KG1 (cell line): ENCODE data around the gene PIK3IP1.

ENCODE experiments used
- DNase-seq: peaks from one replicate; lab custom pipeline; 2025; lab: John Stamatoyannopoulos, UW

PIK3IP1 gene

DNA sequence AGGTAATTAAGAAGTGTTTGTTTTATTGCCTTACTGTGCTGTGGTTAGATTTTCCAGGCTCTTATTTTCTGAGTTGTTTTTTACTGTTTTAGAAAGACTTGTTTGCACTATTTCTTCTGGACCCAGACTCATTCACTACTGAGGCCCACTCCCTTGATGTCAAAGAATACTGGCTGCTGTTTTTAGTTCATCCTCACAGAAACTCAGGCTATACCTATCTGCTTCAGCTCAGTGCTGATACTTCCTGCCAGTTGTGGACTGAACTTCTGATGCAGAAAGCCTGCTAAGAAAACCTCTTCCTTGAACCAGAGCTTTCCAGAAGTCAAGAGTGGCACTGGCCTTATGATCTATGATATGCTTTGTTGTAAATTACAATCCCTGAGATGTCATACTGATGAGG is 15.9 kb upstream of the PIK3IP1 start:
- DNase-seq: no peak

DNA sequence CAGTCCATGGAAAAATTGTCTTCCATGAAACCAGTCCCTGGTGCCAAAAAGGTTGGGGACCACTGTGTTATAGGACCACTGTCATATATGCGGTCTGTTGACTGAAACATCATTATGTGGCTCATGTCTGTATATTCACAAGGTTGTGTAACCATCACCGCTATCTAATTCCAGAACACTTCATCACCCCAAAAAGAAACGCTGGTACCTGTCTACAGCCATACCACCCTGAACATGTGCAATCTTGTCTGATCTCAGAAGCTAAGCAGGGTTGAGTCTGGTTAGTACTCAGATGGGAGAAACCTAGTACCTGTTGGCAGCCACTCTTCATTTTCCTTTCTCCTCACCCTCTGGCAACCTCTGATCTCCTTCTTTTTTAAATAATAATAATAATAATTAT is 12.9 kb upstream of the PIK3IP1 start:
- no peak for DNase-seq

DNA sequence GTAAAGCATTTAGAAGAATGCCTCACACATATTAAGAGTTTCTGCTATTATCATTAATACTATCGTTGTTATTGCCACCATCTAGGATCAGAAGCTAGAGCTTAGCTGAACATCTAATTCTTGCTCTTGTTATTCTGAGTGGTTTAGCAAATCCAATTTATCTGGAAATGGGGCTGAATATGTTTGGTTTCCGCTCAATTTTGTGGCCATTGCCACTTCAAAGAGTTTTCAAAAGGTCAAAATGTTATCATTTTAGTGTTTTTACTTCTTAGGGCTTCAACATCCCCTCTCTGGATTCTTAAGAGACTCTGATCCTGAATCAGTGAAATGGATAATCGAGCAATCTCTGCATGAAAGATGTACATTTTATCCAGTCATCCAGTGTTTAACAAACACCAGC is 10.2 kb upstream of the PIK3IP1 start:
- DNase-seq: no peak

DNA sequence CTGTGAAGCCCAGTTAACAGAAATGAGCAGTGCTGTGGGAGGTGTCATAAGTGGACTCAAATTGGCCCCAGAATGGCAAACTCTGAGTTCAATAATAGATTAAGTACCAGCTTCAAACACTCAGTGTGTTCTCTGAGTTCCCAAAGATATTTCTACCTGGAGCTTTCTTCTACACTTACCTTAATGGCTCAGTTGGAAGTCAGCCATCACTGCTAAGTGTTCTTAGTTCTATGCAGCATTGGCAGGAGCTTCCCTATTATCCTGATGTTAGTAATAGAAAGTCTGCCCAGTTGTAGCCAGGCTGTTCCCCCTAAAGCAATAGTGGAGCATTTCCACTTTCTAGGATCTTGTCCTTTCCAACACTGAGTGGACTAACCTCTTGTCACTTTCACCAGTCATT is 9.7 kb upstream of the PIK3IP1 start:
- no peak for DNase-seq

DNA sequence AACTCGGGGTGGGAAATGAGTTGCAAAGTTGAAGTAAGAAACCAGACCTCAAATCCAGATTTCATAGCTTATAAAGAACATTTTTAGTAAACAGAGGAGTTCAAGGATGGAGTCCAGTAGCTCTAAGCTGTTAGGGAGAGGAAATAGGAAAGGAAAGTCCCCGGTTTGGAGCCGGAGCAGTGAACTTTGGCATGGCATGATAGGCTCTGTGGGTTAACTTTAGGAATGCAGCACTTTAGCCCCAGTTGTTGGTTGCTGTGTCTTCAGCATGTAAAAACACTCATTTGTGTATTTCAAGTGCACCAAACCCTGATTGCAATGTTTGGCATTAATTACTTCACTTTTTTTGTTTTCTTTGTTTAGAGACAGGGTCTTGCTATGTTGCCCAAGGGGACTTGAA is 8.6 kb upstream of the PIK3IP1 start:
- no peak for DNase-seq

DNA sequence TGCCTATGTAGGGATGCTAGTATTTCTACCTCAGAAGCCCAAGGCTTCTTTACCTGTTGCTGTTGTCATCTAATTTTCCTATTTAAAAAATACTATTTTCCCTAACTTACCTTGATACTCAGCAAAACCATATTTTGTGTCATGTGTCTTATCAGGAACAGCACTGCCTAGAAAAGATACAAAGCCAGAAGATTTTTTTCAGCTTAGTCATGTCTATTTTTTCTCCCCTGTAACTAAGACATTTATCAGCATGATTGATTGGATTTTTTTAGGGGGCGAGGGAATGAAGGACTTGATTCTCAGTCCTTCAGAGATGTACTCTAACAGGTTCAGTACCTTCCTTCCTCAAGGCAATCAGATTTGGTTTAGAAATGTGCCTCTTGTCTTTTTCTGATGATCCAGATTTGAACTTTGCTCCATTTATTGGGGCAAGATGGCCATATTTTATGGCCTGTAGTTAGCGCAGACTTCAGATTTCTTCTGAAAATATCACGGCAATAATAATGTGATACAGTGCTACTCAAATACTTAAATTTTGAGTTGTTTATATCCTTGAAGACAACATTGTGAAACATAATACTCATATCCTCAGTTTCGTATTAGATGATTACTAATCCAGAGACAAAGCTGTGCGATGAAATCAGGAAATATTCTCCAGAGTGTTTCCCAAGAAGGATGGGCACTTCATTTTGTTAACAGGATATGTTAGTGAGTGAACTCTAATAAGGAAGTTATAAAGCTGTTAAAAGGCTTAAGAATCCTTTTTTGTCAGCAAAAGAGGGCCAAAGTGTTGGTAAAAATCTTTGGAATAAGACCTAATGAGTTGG is 3.8 kb upstream of the PIK3IP1 start:
- DNase-seq: no peak

DNA sequence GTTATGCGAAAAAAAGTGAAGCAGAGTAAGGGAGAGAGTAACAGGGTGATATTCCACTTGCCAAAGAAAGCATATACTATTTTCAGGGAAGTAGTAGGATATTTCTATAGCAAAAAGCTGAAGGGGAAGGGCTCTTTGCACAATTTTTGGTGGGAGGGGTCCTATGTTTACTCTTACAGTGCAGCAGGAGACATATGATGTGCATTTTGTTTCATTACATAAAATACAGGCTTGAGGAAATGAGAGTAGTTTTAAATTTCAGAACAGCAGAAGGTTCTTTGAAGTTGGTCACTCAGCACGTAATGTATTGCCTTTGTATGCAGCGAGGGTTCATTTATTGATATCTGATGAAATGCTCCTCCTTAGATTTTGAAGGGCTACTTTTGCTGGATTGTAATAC is 3.1 kb upstream of the PIK3IP1 start:
- DNase-seq: no peak

DNA sequence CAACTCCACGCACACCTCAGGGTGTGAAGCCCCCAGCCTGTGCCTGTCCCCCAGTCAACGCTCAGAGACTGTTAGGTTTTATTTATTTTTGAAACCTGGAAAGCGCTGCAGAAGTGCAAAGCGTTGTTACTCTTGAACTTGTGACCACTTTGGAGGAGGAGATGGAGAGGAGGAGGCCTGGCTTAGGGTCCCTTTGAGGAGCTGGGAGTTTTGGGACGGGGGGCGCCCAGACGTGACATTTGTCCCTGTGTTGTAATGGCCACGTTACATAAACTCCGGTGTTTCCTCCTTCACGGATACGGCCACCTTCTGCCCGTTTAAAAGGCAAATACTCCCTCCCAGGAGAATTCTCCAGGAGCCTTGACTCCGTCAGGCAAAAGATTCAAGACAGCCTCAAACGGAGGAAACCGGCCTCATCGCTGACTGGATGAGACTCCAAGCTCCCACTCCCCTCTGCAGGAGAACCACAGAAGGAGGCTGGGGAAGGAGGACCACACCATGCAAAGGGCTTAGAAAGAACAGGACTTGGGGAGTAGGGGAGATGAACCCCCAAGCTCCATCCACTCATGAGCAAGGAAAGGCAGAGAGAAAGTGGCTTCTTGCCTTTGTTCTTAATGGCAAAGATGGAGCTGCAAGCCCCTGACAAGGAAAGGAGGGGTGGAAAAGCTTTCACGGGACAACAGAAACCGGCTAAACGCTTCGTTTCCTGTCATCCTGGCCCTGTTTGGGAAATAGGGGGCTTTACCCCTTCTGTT is 630 bp downstream of the PIK3IP1 start:
- DNase-seq: peak; percentile 67

DNA sequence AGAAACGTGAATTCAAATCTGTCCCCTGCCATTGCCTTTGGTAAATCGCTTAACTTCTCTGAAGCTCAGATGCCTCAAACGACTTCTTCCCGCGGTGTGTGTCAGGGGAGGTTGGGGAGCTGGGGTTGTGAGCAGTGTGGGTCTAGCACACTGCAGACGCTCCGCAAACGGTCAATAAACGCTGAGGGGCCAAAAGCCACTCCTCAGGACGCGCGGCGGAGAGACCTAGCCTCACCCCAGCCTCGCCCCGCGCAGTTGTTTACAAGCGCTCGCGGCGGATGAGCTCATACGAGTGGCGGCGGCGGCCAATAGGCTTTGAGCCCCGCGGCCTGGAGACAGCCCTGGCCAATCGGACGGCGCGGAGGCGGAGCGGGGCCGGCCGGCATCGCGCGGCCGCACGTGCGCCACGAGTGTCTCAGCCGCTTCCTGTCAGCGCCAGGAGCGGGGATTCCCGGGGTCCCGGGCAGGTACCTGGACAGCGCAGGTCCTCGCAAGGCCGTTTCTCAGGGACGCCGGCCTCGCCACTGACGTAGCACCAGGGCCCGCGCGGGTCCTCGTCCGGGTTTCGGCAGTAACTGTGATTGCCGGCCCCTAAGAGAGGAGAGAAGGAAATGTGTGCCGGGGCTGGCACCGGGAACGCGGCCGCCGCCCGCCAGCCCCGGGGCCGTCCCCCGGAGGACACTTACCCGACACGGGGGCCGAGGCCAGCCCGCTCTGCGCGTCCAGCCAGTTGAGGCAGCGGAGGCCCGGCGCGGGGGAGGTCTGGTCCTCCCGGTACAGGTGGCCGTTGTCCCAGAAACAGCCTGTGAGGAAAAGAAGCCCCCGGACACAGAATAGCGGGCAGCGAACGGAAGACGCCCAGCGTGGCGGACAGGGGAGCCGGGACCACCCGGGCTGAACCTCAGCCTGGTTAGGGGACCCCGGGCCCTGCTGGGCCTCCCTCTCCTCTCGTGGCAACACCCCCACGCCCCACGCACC is 1.5 kb downstream of the PIK3IP1 start:
- peak; percentile 68 for DNase-seq

DNA sequence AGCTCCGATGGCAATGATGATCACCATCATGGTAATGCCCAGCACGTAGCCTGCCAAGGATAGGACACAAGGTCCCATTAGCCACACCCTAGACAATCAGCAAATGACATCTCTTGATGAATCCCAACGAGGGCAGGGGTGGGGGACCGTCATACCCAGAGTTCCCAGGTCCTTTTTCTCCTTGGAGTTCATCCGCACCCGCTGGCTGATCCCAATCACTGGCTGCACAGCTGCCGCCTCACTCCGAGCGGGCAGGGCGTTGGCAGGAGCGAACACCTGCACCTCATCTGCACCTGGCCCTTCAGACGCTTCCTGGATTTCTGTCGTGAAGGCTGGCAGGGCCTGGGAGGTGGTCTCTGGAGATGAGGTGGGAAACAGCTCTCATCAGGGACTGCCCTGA is 2.9 kb downstream of the PIK3IP1 start:
- no peak for DNase-seq

DNA sequence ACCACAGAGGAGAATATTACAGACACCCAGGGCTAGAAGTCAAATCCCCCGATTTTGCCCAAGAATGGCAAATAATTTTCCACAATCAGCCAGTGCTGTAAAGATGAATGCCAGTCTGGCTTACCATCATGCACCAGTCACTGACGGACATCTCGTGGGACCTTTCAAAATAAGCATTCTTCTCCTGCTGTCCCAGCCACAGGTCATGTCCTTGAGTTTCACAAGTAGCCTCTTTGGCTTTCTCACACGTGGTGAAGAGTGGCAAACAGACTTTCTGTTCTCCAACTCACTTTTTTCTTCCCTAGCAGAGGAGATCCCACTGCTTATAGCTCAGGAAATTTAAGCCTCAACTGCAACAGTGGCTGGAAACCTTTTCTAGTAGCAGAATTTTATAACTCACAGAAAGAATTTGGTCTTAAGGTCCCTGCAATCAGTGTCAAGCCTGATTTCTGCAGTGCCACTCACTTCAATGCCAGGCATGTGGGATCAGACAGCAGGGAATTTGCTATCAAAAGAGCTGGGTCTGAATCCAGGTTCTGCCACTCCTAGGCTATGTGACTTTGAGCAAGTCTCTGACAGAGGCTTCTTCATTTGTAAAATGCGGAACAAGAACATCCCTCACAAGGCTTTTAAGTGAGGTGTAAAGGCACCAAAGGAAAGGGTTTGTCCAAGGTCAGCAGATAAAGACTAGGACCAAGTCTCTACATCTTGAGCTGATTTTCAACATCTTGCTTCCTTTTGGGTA is 3.6 kb downstream of the PIK3IP1 start:
- no peak for DNase-seq

DNA sequence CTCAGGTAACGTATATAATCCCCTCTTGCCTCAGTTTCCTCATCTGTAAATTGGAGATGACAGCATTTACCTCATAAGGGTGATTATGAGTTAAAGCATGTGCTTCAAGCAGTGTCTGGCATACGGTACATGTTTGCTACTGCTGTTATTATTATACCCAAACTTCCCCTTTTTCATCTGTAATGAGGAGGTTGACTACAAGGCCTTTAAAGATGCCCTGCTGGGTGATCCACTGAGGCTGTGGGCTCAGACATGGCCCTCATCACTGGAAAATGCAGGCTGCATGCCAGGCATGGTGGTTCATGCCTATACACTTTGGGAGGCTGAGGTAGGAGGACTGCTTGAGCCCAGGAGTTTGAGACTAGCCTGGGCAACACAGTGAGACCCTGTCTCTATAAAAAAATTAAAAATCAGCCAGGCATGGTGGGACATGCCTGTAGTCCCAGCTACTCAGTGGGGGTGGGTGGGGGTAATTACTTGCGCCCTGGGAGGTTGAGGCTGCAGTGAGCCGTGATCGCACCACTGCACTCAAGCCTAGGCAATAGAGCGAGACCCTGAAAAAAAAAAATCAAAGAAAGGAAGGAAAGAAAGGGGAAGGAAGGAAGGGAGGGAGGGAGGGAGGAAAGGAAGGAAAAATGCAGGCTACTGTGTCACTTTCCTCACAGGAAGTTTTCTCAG is 4.3 kb downstream of the PIK3IP1 start:
- peak; percentile 18 for DNase-seq

DNA sequence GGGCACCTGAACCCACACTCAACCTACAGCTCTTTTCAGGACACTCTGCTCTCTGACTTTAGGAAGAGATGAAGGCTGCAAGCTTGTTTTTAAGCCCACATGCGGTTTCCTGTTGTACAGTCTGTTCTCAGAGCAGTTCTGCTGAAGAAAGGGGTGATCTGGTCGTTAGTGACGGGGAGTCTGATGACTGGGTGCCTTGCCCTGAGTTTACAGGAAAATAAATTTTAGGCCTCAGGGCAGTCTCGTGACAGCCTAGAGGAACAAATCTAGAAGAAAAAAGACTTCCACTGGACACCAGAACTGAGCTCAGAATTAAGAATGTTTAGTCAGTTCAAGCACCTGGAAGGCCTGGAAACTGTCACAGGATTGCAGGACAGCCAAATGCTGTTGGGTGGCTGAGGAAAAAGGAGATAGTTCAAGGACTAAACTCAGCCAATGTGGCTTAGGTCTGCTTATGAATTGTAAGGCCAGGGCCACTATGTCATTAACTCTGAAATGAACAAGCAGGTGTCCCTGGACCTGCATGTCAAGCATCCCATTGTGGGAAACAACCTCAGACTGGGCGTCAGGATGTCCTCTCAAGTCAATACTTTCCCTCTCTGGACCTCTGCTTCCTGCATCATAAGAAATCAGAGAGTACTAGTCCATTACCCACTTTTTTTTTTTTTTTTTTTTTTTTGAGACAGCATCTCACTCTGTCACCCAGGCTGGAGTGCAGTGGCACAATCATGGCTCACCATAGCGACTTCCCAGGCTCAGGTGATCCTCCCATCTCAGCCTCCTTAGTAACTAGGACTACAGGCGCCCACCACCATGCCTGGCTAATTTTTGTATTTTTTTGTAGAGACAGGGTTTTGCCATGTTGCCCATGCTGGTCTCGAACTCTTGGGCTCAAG is 5.7 kb downstream of the PIK3IP1 start:
- DNase-seq: peak; percentile 42

DNA sequence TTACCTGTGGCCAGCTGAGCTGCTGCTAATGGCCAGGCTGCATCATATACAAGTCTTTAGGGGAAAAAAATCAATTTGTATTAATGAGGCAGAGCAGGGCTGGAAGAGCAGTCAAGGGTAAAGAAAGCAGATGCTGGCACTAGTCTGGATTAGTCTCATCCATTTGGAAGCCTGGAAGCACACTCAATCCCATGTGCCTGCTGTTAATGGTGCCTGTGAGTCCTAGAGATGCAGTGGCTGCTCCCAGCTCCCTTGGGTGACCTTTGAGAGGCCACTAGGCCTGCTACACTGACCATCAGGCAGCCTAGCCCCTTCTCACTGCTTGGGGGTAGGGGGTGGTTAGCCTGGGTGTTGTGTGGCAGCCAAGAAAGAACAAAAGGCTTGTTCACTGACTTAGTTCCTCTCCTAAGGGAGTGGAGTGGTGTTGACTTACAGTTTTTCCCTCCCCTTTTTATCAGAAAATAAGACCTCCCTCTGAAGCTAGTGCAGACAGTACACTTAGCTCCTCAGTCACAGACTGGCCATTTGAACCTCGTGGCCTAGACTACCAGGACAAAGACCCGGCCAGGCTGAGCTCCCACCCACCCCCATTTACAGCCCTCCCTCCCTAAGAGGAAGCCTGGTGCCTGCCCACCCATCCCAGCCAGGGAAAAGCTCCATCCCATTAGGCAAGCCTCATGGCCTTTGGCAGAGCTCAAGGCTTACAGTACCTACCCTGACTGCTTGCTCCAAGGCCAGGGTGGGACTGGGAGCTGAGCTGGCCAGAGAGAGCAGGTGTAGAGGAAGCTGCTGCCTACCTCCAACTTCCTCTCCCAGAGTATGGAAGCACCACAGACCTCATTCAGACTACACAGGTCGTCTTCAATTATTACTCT is 7.8 kb downstream of the PIK3IP1 start:
- DNase-seq: no peak

DNA sequence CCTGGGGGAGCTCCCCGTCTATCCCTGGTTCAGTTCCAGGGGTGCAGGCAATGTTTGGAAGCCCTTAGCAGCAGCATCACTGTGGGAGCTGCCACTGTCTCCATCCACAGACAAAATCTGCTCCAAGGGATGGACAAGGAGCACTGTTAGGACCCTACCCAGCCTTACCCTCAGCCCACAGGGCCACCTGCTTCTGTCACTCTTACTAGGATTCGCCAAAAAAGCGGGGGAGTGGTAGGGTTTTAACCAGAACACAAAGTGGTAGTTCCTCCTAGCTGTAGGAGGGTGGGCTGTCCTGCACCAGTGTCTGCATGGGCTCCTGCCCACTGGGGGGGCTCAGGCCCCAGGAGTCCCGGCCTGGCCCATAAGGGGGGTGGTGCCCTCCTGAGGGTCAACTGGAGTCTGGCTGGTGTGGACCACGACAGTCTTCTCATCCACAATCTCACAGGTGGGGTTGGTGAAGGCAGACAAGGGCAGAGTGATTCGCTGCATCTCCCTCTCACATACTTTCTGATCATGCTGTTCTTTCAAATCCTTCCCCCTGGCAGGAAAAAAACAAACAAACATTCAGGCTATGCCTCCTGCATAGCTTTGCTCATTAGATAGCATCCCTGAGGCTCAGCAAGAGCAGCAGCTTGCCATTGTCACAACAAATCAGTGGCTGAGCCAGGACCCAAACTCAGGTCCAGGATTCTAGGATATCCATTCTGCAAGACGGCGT is 9.4 kb downstream of the PIK3IP1 start:
- DNase-seq: no peak

DNA sequence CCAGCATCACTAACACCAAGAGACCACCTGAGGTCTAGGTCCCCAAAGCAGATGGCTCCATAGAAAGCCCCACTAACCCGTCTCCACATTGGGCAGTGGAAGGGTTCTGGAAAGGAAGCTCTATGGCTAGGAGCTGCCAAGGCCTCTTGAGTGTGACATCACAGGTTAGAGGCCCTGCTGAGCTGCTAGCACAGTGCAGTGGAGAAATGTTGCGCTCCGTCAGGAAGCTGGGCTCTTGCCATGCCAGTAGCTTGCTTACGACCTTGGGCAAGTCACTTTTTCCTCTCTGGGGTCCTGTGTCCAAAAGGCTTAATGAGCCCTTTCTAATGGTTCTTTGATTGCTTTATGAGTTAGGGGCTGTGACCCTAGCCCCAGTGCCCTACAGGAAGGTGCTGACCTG is 10.6 kb downstream of the PIK3IP1 start:
- DNase-seq: no peak

DNA sequence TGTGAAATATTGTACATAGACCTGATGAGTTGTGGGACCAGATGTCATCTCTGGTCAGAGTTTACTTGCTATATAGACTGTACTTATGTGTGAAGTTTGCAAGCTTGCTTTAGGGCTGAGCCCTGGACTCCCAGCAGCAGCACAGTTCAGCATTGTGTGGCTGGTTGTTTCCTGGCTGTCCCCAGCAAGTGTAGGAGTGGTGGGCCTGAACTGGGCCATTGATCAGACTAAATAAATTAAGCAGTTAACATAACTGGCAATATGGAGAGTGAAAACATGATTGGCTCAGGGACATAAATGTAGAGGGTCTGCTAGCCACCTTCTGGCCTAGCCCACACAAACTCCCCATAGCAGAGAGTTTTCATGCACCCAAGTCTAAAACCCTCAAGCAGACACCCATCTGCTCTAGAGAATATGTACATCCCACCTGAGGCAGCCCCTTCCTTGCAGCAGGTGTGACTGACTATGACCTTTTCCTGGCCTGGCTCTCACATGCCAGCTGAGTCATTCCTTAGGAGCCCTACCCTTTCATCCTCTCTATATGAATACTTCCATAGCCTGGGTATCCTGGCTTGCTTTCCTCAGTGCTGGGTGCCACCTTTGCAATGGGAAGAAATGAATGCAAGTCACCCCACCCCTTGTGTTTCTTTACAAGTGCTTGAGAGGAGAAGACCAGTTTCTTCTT is 12.3 kb downstream of the PIK3IP1 start:
- DNase-seq: no peak

DNA sequence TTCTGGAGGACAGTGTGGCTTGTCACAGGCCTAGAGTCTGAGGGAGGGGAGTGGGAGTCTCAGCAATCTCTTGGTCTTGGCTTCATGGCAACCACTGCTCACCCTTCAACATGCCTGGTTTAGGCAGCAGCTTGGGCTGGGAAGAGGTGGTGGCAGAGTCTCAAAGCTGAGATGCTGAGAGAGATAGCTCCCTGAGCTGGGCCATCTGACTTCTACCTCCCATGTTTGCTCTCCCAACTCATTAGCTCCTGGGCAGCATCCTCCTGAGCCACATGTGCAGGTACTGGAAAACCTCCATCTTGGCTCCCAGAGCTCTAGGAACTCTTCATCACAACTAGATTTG is 13.0 kb downstream of the PIK3IP1 start:
- no peak for DNase-seq
